ENCODE data around the gene RPL39L.

Gene RPL39L

GRCh38 chr3:187102073-187102634, 37.1 kb downstream of the RPL39L start:
- in situ Hi-C loops (cut with HindIII; ENCODE audit: low sequenced_read_pairs) = no loop called here

- in situ Hi-C loops (cut with HindIII; ENCODE audit: low sequenced_read_pairs) = no loop called here
These were observed 37.9 kb downstream of the RPL39L start for GRCh38 chr3:187101184-187102072.

GRCh38 chr3:187098923-187099512, 40.3 kb downstream of the RPL39L start:
- in situ Hi-C loops (cut with HindIII; ENCODE audit: low sequenced_read_pairs) = no loop called here

GRCh38 chr3:187093320-187093719, 46.0 kb downstream of the RPL39L start:
- in situ Hi-C loops (cut with HindIII; ENCODE audit: low sequenced_read_pairs) = no loop called here

- in situ Hi-C loops (cut with HindIII; ENCODE audit: low sequenced_read_pairs) = no loop called here
These were observed 50.6 kb downstream of the RPL39L start for GRCh38 chr3:187088701-187089100.

- in situ Hi-C loops (cut with HindIII; ENCODE audit: low sequenced_read_pairs) = no loop called here
These were observed 52.5 kb downstream of the RPL39L start for GRCh38 chr3:187086831-187087230.

GRCh38 chr3:187085933-187086332, 53.4 kb downstream of the RPL39L start:
- in situ Hi-C loops (cut with HindIII; ENCODE audit: low sequenced_read_pairs) = no loop called here

- in situ Hi-C loops (cut with HindIII; ENCODE audit: low sequenced_read_pairs) = no loop called here
These were observed 54.2 kb downstream of the RPL39L start for GRCh38 chr3:187085021-187085666.

- in situ Hi-C loops (cut with HindIII; ENCODE audit: low sequenced_read_pairs) = no loop called here
These were observed 54.7 kb downstream of the RPL39L start for GRCh38 chr3:187084580-187084979.

- in situ Hi-C loops (cut with HindIII; ENCODE audit: low sequenced_read_pairs) = no loop called here
These were observed 55.2 kb downstream of the RPL39L start for GRCh38 chr3:187084126-187084525.

- in situ Hi-C loops (cut with HindIII; ENCODE audit: low sequenced_read_pairs) = no loop called here
These were observed 56.4 kb downstream of the RPL39L start for GRCh38 chr3:187082758-187083375.

- in situ Hi-C loops (cut with HindIII; ENCODE audit: low sequenced_read_pairs) = no loop called here
These were observed 58.4 kb downstream of the RPL39L start for GRCh38 chr3:187080799-187081450.

- in situ Hi-C loops (cut with HindIII; ENCODE audit: low sequenced_read_pairs) = no loop called here
These were observed 59.9 kb downstream of the RPL39L start for GRCh38 chr3:187079090-187080022.

GRCh38 chr3:187077537-187077936, 61.8 kb downstream of the RPL39L start:
- in situ Hi-C loops (cut with HindIII; ENCODE audit: low sequenced_read_pairs) = no loop called here

GRCh38 chr3:187077085-187077484, 62.2 kb downstream of the RPL39L start:
- in situ Hi-C loops (cut with HindIII; ENCODE audit: low sequenced_read_pairs) = no loop called here

GRCh38 chr3:187076297-187076696, 63.0 kb downstream of the RPL39L start:
- in situ Hi-C loops (cut with HindIII; ENCODE audit: low sequenced_read_pairs) = no loop called here

GRCh38 chr3:187074846-187075245, 64.5 kb downstream of the RPL39L start:
- in situ Hi-C loops (cut with HindIII; ENCODE audit: low sequenced_read_pairs) = no loop called here

- in situ Hi-C loops (cut with HindIII; ENCODE audit: low sequenced_read_pairs) = no loop called here
These were observed 65.7 kb downstream of the RPL39L start for GRCh38 chr3:187073581-187074098.

GRCh38 chr3:187072511-187072910, 66.8 kb downstream of the RPL39L start:
- in situ Hi-C loops (cut with HindIII; ENCODE audit: low sequenced_read_pairs) = no loop called here
